OCI-LY1 (cell line): Measurements from ENCODE around the gene TMEM179.

ENCODE experiments used
- H2AFZ ChIP-seq: fragments of 200-600 bp; sonication (generic), shearing (Covaris generic); 2 replicates; pipeline ENCODE4 v1.6.0; 2014; ENCODE audit warnings: antibody characterized with exemption, mild to moderate bottlenecking, low read length
- H3F3A ChIP-seq: fragments of 200-600 bp; sonication (generic), shearing (Covaris generic); 2 replicates; pipeline ENCODE4 v1.6.0; 2014; ENCODE audit warnings: mild to moderate bottlenecking, antibody characterized with exemption, low read length, moderate library complexity; ENCODE audit not compliant: insufficient read depth
- H3K27ac ChIP-seq: fragments of 200-600 bp; sonication (generic); 2 replicates; pipeline ENCODE4 v1.5.1; 2014; ENCODE audit warnings: low read length, mixed run types, mild to moderate bottlenecking, low read depth; ENCODE audit not compliant: poor library complexity, severe bottlenecking
- H3K27me3 ChIP-seq: fragments of 200-600 bp; sonication (generic); 2 replicates; pipeline ENCODE4 v1.6.0; 2014; ENCODE audit warnings: antibody characterized with exemption, mild to moderate bottlenecking, low read length, moderate library complexity; ENCODE audit not compliant: insufficient read depth
- H3K36me3 ChIP-seq: fragments of 200-600 bp; sonication (generic); 2 replicates; pipeline ENCODE4 v1.6.1; 2014; ENCODE audit warnings: mild to moderate bottlenecking, antibody characterized with exemption, low read length, moderate library complexity, mixed read lengths; ENCODE audit not compliant: insufficient read depth
- H3K4me1 ChIP-seq: fragments of 200-600 bp; sonication (generic); 2 replicates; pipeline ENCODE4 v1.5.1; 2014; ENCODE audit warnings: mild to moderate bottlenecking, low read length, moderate library complexity; ENCODE audit not compliant: insufficient read depth, severe bottlenecking
- H3K4me2 ChIP-seq: fragments of 200-600 bp; sonication (generic), shearing (Covaris generic); 2 replicates; pipeline ENCODE4 v1.6.1; 2014; ENCODE audit warnings: low read length
- H3K4me3 ChIP-seq: fragments of 200-600 bp; sonication (generic); 2 replicates; pipeline ENCODE4 v1.5.1; 2014; ENCODE audit warnings: low read length, low read depth, mild to moderate bottlenecking, mixed read lengths; ENCODE audit not compliant: poor library complexity, severe bottlenecking
- H3K79me2 ChIP-seq: fragments of 200-600 bp; shearing (Covaris generic); 2 replicates; pipeline ENCODE4 v1.6.1; 2016; ENCODE audit warnings: mixed run types, low read length, mixed read lengths; ENCODE audit not compliant: insufficient read depth
- H3K9ac ChIP-seq: fragments of 200-600 bp; sonication (generic), shearing (Covaris generic); 2 replicates; pipeline ENCODE4 v1.6.1; 2014; ENCODE audit warnings: mild to moderate bottlenecking, low read length, mixed read lengths
- H3K9me2 ChIP-seq: fragments of 200-600 bp; sonication (generic), shearing (Covaris generic); 2 replicates; pipeline ENCODE4 v1.6.1; 2014; ENCODE audit warnings: low read depth, mild to moderate bottlenecking, low read length, mixed read lengths
- H3K9me3 ChIP-seq: fragments of 200-600 bp; shearing (Covaris generic); 2 replicates; pipeline ENCODE4 v1.6.1; 2014; ENCODE audit warnings: low read length, mixed read lengths
- H4K20me1 ChIP-seq: fragments of 200-600 bp; sonication (generic), shearing (Covaris generic); 2 replicates; pipeline ENCODE4 v1.6.0; 2016; ENCODE audit warnings: mild to moderate bottlenecking, low read length; ENCODE audit not compliant: insufficient read depth
- CTCF ChIP-seq: fragments of 200-600 bp; sonication (generic), shearing (Covaris generic); IDR thresholded peaks from 2 replicates; pipeline ENCODE4 v1.5.1; 2017; ENCODE audit warnings: mild to moderate bottlenecking, antibody characterized with exemption, low read length, moderate library complexity, mixed read lengths
- EZH2 ChIP-seq: fragments of 200-600 bp; sonication (generic), shearing (Covaris generic); IDR thresholded peaks from 2 replicates; pipeline ENCODE4 v1.8.0; 2017; ENCODE audit warnings: borderline replicate concordance, mixed run types, mild to moderate bottlenecking, antibody characterized with exemption, low read length, moderate library complexity, mixed read lengths

TMEM179 gene

GRCh38 chr14:104634886-104635570 is 30.5 kb upstream of the TMEM179 start:
- H3K36me3 ChIP-seq: no peaks in the 10 kb centered on the region
- no peak for TF ChIP-seq CTCF
- H4K20me1 ChIP-seq: no peaks in the 10 kb centered on the region
- no peaks in the 10 kb centered on the region for H3K9me2 ChIP-seq
- no peaks in the 10 kb centered on the region for H3F3A ChIP-seq
- no peak overlapping the region for H3K4me2 ChIP-seq
- no peak overlapping the region for H3K4me3 ChIP-seq
- H3K9ac ChIP-seq: no peak overlapping the region
- H3K27me3 ChIP-seq: peaks cover 21% of the 10 kb centered on the region
- no peak overlapping the region for H2AFZ ChIP-seq
- H3K4me1 ChIP-seq: no peaks in the 10 kb centered on the region
- H3K79me2 ChIP-seq: no peaks in the 10 kb centered on the region
- no peak overlapping the region for H3K27ac ChIP-seq
- no peaks in the 10 kb centered on the region; the same call in 1 of the 2 replicates for H3K9me3 ChIP-seq

GRCh38 chr14:104634138-104634760 is 29.7 kb upstream of the TMEM179 start:
- no peak for TF ChIP-seq CTCF
- no peak for TF ChIP-seq EZH2
- H3K4me1 ChIP-seq: no peaks in the 10 kb centered on the region
- H3K4me2 ChIP-seq: no peak overlapping the region
- no peaks in the 10 kb centered on the region for H3K9me2 ChIP-seq
- H2AFZ ChIP-seq: no peak overlapping the region
- no peaks in the 10 kb centered on the region for H4K20me1 ChIP-seq
- H3K27me3 ChIP-seq: peaks cover 19% of the 10 kb centered on the region
- H3K4me3 ChIP-seq: no peak overlapping the region
- H3F3A ChIP-seq: no peaks in the 10 kb centered on the region
- H3K9ac ChIP-seq: no peak overlapping the region
- H3K79me2 ChIP-seq: no peaks in the 10 kb centered on the region
- peaks cover 4% of the 10 kb centered on the region for H3K9me3 ChIP-seq
- H3K36me3 ChIP-seq: no peaks in the 10 kb centered on the region
- H3K27ac ChIP-seq: no peak overlapping the region

GRCh38 chr14:104633276-104634137 is 28.9 kb upstream of the TMEM179 start:
- Histone ChIP-seq H3K9ac (no peak overlapping the region), H3K4me1 (no peaks in the 10 kb centered on the region), H3K36me3 (no peaks in the 10 kb centered on the region), H3F3A (no peaks in the 10 kb centered on the region), H2AFZ (no peak overlapping the region), H3K9me3 (peaks cover 6% of the 10 kb centered on the region), H3K79me2 (no peaks in the 10 kb centered on the region), H3K27me3 (peaks cover 13% of the 10 kb centered on the region; the same call in 1 of the 2 replicates), H4K20me1 (no peaks in the 10 kb centered on the region), H3K4me2 (no peak overlapping the region), H3K4me3 (no peak overlapping the region), H3K27ac (no peak overlapping the region), H3K9me2 (no peaks in the 10 kb centered on the region)
- no peak for TF ChIP-seq EZH2
- no peak for TF ChIP-seq CTCF
